K562 (cell line): Measurements from ENCODE around the gene HMOX2. TPM values are rescaled to one million over a fixed set of nuclear protein-coding genes. Genes with fewer than 3 reads are reported as not detected.

ENCODE experiments used
- CREM ChIP-seq: IDR thresholded peaks from 2 replicates; pipeline ENCODE4 v1.6.1; 2014; ENCODE audit warnings: antibody characterized with exemption, low read depth
- EP400 ChIP-seq: fragments of 450-650 bp; IDR thresholded peaks from 2 replicates; pipeline ENCODE4 v1.6.1; 2017; ENCODE audit warnings: antibody characterized with exemption, mild to moderate bottlenecking, moderate library complexity
- HES1 ChIP-seq: fragments of 450-650 bp; IDR thresholded peaks from 2 replicates; pipeline ENCODE4 v1.6.1; 2016; ENCODE audit warnings: low read depth, mild to moderate bottlenecking, moderate library complexity
- KAT2B ChIP-seq: IDR thresholded peaks from one replicate; pipeline ENCODE4 v1.6.1; 2012; ENCODE audit warnings: low read depth, mild to moderate bottlenecking, control low read depth, inconsistent platforms, low read length, moderate library complexity
- MGA ChIP-seq: fragments of 450-650 bp; IDR thresholded peaks from 2 replicates; pipeline ENCODE4 v1.6.1; 2016; ENCODE audit warnings: mild to moderate bottlenecking, moderate library complexity
- SMC3 ChIP-seq: conservative IDR thresholded peaks from 2 replicates; pipeline ENCODE4 v1.6.1; 2011; ENCODE audit warnings: low read depth, low read length, improper control_type of control experiment; ENCODE audit not compliant: insufficient read depth
- ZBTB33 ChIP-seq: sonication (generic); formaldehyde crosslinking; IDR thresholded peaks from 2 replicates; pipeline ENCODE4 v1.8.1; 2023; ENCODE audit warnings: mild to moderate bottlenecking, missing genetic modification reagents
- ZBTB5 ChIP-seq: fragments of 450-650 bp; IDR thresholded peaks from 2 replicates; pipeline ENCODE4 v1.6.1; 2017; ENCODE audit warnings: antibody characterized with exemption
- ZNF124 ChIP-seq: sonication (generic); formaldehyde crosslinking; IDR thresholded peaks from 2 replicates; pipeline ENCODE4 v1.8.1; 2022; ENCODE audit warnings: missing genetic modification reagents
- ZNF778 ChIP-seq: fragments of 450-650 bp; formaldehyde crosslinking; IDR thresholded peaks from 2 replicates; pipeline ENCODE4 v1.4.0; 2020; ENCODE audit warnings: mild to moderate bottlenecking, moderate library complexity
- polyA plus RNA-seq, 8 experiments: library from polyadenylated mRNA; depleted of rRNA in 4 of 8; stranded (reverse) in 5 of 8; unstranded in 3 of 8; fragments of >200 nt; fragmentation: Nextera tagmentation in 2 of 8; fragmentation: Illumina TruSeq in 1 of 8; extraction: Ambion mirVana in 2 of 8; extraction: Trizol in 1 of 8; gene quantifications; 2 replicates each; pipeline versions ENCODE4 v1.2.1 to v1.2.3, GENCODE V29; 2011 to 2014; ENCODE audit warnings: inconsistent platforms in 1 of 8, missing spikeins in 1 of 8
- total RNA-seq, 7 experiments: library from RNA; depleted of rRNA in 6 of 7; stranded (reverse); fragments of >200 nt in 6 of 7; fragmentation: Illumina TruSeq in 2 of 7; extraction: Trizol in 2 of 7; gene quantifications; 2 replicates each; pipeline versions ENCODE4 v1.2.1 to v1.2.3, GENCODE V29; 2011 to 2021; ENCODE audit warnings: low replicate concordance in 1 of 7

The HMOX2 gene
- total and polyA plus RNA-seq, 9 of the 15 experiments (the other 6 are each of a cell fraction or from before 2014, with no cell fraction given): 26.8 to 87.4 (median 57.4) TPM

- peak; percentile 60; the same call in 1 of the 2 replicates for TF ChIP-seq MGA
- TF ChIP-seq SMC3: no peak
- no peak for TF ChIP-seq ZBTB5
- TF ChIP-seq ZBTB33: no peak
- TF ChIP-seq EP400: peak; percentile 65
- no peak for TF ChIP-seq HES1
- TF ChIP-seq ZNF124 (CRISPR knock-in tag): no peak
- 0 out of 2 replicates have a peak, but pooled peaks have one; percentile 32 for TF ChIP-seq CREM
- TF ChIP-seq KAT2B: no peak
- TF ChIP-seq ZNF778 (CRISPR knock-in tag): no peak
Observed at GRCh38 chr16:4433914-4434787, 42.0 kb upstream of the HMOX2 start (continued).
